Activated CD8-positive, alpha-beta memory T cell treated with anti-CD3 and anti-CD28 coated beads, Interleukin-2, amount 10 ng/mL, durations not matched to agents 7 days and 5 days (primary cell): ENCODE data around the gene UBE3D. TPM values are rescaled to one million over a fixed set of nuclear protein-coding genes. Genes with fewer than 3 reads are reported as not detected.
"Not testable (repeated sequence)": the region's sequence is repeated elsewhere in the genome, so short reads cannot be mapped to it uniquely, and the experiment has no call there.

Experiments used
- ATAC-seq: fragments of 150-1000 bp; cut with Tn5 transposase; one replicate; pipeline ENCODE4 v1.10.0; 2021; ENCODE audit warnings: moderate library complexity
- CTCF ChIA-PET: fragments of 350-600 bp; sonication (Branson Sonifier 250); formaldehyde crosslinking; loops from one replicate; lab custom pipeline; 2021; ENCODE audit warnings: antibody characterized with exemption; lab: Charles Lee
- DNase-seq: peaks from one replicate; pipeline ENCODE4 v3.0.0-alpha.2; 2020
- H3K27ac Mint-ChIP-seq: one replicate; pipeline ENCODE4 v1.8.0; 2021; ENCODE audit warnings: mild to moderate bottlenecking, mixed read lengths
- H3K27me3 Mint-ChIP-seq: one replicate; pipeline ENCODE4 v1.8.0; 2021; ENCODE audit warnings: mixed read lengths
- H3K36me3 Mint-ChIP-seq: one replicate; pipeline ENCODE4 v1.8.0; 2021; ENCODE audit warnings: mild to moderate bottlenecking, mixed read lengths
- H3K4me1 Mint-ChIP-seq: one replicate; pipeline ENCODE4 v1.8.0; 2021; ENCODE audit warnings: mixed read lengths
- H3K4me3 Mint-ChIP-seq: one replicate; pipeline ENCODE4 v1.8.0; 2021; ENCODE audit warnings: mild to moderate bottlenecking, moderate library complexity, mixed read lengths
- H3K9me3 Mint-ChIP-seq: one replicate; pipeline ENCODE4 v1.8.0; 2022; ENCODE audit warnings: low read depth, mixed read lengths
- total RNA-seq, 2 experiments: library from RNA; stranded (reverse); gene quantifications; one replicate each; pipeline ENCODE4 v1.2.3, GENCODE V29; 2021

UBE3D gene
- total RNA-seq, 2 experiments from 2014 or later = 4.6 to 4.7 TPM

DNA sequence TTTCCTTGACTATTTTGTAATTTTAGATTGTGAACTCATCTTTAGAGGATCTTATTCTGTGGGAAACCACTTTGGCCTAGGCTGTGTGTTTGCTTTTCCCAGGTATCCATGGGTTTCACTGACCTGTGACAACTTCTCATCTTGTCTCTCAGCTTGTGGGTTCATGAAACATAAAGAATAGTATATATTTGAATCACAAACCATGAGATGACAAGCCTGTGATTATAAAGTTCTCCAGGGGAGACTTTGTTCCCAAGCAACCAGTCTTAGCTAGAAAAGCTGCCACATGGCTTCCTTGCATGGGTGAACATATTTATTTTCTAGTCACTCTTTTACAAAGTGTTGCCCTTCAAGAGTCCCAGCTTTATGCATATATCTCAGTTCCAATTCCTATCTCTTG lies 201.9 kb downstream of the UBE3D start:
- H3K27ac Mint-ChIP-seq = no peak overlapping the region

DNA sequence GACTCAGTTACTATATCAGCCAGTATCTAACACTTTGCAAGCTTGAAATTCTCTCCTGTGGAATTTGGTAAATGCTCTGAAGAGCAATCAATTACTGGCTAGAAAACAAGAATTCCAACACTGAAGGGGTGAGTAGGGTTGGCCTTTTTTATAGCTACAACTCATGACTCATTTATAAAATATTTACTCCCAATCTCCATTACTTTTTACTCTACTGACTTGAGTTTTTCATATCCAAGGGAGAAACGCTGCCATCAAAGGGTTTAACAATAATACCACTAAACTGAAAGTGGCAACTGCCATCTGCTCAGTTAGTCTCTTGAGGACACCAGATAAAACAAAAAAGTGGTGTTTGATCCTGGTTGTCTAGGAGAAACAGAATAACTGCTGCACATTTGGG lies 203.1 kb downstream of the UBE3D start:
- no peaks in the 10 kb centered on the region for H3K27me3 Mint-ChIP-seq
- ATAC-seq = no peak
- no peak overlapping the region for H3K4me3 Mint-ChIP-seq
- CTCF ChIA-PET = no interaction called here
- H3K27ac Mint-ChIP-seq = no peak overlapping the region
- no peaks in the 10 kb centered on the region for H3K9me3 Mint-ChIP-seq
- no peaks in the 10 kb centered on the region for H3K36me3 Mint-ChIP-seq
- DNase-seq = no peak
- no peaks in the 10 kb centered on the region for H3K4me1 Mint-ChIP-seq

More for the DNA sequence above, 201.9 kb downstream of the UBE3D start:
- Mint-ChIP-seq H3K36me3 (no peaks in the 10 kb centered on the region), H3K9me3 (no peaks in the 10 kb centered on the region), H3K27me3 (no peaks in the 10 kb centered on the region), H3K4me1 (no peaks in the 10 kb centered on the region), H3K4me3 (no peak overlapping the region)
- ATAC-seq (no peak), DNase-seq (no peak)
- CTCF ChIA-PET = no interaction called here

DNA sequence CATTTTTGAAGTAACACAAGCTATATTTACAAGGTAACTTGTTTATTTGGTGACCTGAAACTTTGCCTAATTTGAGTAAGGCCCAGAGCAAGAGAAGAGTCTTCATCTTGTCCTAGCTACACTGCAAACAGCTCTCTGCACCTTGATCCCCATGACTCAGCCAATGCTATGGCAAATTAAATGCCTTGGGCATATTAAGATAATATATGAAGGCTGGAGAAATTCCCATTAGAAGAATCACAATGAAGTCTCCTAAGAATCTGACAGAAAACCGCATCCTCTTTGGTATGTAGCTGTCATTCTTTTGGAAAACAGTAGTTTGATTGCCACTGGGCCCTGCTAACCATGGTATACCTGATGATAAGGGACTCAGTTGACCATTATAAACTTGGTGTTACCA lies 204.5 kb downstream of the UBE3D start:
- Mint-ChIP-seq H3K4me1 (no peaks in the 10 kb centered on the region), H3K27me3 (no peaks in the 10 kb centered on the region), H3K36me3 (no peaks in the 10 kb centered on the region), H3K9me3 (no peaks in the 10 kb centered on the region), H3K4me3 (no peak overlapping the region), H3K27ac (no peak overlapping the region)
- DNase-seq (no peak), ATAC-seq (no peak)
- CTCF ChIA-PET = no interaction called here

DNA sequence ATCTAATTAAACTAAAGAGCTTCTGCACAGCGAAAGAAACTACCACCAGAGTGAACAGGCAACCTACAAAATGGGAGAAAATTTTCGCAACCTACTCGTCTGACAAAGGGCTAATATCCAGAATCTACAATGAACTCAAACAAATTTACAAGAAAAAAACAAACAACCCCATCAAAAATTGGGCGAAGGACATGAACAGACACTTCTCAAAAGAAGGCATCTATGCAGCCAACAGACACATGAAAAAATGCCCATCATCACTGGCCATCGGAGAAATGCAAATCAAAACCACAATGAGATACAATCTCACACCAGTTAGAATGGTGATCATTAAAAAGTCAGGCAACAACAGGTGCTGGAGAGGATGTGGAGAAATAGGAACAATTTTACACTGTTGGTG lies 209.6 kb downstream of the UBE3D start:
- H3K27ac Mint-ChIP-seq, H3K27me3 Mint-ChIP-seq, CTCF ChIA-PET, H3K4me3 Mint-ChIP-seq, H3K36me3 Mint-ChIP-seq, H3K9me3 Mint-ChIP-seq, DNase-seq, ATAC-seq, H3K4me1 Mint-ChIP-seq: not testable (repeated sequence)

DNA sequence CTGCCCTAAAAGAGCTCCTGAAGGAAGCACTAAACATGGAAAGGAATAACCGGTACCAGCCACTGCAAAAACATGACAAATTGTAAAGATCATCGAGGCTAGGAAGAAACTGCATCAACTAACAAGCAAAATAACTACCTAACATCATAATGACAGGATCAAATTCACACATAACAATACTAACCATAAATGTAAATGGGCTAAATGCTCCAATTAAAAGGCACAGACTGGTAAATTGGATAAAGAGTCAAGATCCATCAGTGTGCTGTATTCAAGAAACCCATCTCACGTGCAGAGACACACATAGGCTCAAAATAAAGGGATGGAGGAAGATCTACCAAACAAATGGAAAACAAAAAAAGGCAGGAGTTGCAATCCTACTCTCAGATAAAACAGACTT lies 212.7 kb downstream of the UBE3D start:
- CTCF ChIA-PET, H3K36me3 Mint-ChIP-seq: not testable (repeated sequence)

DNA sequence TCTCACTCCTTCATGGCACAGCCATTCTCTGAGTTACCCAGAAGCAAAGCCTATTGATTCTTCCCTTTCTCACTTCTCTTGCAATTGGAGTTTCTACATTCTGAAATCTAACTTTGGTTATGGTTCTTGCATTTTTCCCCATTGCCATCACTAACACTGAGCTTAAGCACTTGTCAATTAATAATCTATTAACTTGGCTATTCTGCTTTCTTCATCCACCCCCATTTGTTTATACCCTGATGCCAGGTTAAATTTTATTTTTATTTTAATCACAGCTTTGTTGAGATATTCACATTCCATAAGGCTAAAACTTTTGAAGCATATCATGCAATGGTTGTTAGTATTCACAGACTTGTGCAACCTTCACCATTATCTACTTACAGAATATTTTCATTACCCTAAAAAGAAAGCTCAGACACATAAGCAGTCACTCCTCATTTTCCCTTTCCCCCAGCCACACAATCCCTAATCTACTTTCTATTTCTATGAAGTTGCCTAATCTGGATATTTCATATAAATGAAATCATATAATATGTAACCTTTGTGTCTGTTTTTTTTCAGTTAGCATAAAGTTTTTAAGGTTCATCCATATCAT lies 222.3 kb downstream of the UBE3D start:
- H3K27ac Mint-ChIP-seq = no peak overlapping the region
- CTCF ChIA-PET = no interaction called here
- H3K4me3 Mint-ChIP-seq = no peak overlapping the region
- DNase-seq (no peak), ATAC-seq (no peak)
- H3K9me3 Mint-ChIP-seq = no peaks in the 10 kb centered on the region
- H3K4me1 Mint-ChIP-seq = no peaks in the 10 kb centered on the region
- no peaks in the 10 kb centered on the region for H3K36me3 Mint-ChIP-seq
- H3K27me3 Mint-ChIP-seq = no peaks in the 10 kb centered on the region

More for the DNA sequence above, 212.7 kb downstream of the UBE3D start:
- H3K27ac Mint-ChIP-seq, H3K4me3 Mint-ChIP-seq, H3K4me1 Mint-ChIP-seq, H3K9me3 Mint-ChIP-seq, DNase-seq, ATAC-seq, H3K27me3 Mint-ChIP-seq: not testable (repeated sequence)

DNA sequence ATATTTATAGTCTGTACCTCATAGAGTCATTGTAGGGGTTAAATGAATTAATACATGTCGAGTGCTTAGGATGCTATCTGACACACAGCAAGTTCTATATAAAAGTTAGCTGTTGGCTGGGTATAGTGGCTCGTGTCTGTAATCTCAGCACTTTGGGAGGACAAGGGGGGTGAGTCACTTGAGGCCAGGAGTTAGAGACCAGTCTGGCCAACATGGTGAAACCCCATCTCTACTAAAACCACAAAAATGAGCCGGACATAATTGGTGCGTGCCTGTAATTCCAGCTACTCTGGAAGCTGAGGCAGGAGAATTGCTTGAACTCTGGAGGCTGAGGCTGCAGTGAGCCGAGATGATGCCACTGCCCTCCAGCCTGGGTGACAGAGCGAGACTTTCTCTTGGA lies 222.9 kb downstream of the UBE3D start:
- CTCF ChIA-PET = no interaction called here
- H3K36me3 Mint-ChIP-seq = no peaks in the 10 kb centered on the region
- no peak for DNase-seq

More for the DNA sequence above, 222.9 kb downstream of the UBE3D start:
- Mint-ChIP-seq H3K4me1 (no peaks in the 10 kb centered on the region), H3K9me3 (no peaks in the 10 kb centered on the region), H3K4me3 (no peak overlapping the region), H3K27ac (no peak overlapping the region), H3K27me3 (no peaks in the 10 kb centered on the region)
- no peak for ATAC-seq

Other genes starting within 250 kb of the UBE3D start
- gene DOP1A, start 1.8 kb upstream of the UBE3D start, total RNA-seq = 10 to 100 TPM; 22.0 to 34.7 TPM
- gene PGM3, start 127.4 kb upstream of the UBE3D start, total RNA-seq = 10 to 100 TPM; 11.5 to 14.7 TPM
- 1 to 10 TPM in 1 of 2 experiments, under 1 TPM in 1; 0.91 to 1.3 TPM for gene RWDD2A, start 127.5 kb upstream of the UBE3D start, total RNA-seq